ENCODE data around the gene PVR. TPM values are rescaled to one million over a fixed set of nuclear protein-coding genes. Genes with fewer than 3 reads are reported as not detected.

Gene PVR
- total RNA-seq, 2 donors from 2014 or later: 21.2 to 31.6 TPM

DNA sequence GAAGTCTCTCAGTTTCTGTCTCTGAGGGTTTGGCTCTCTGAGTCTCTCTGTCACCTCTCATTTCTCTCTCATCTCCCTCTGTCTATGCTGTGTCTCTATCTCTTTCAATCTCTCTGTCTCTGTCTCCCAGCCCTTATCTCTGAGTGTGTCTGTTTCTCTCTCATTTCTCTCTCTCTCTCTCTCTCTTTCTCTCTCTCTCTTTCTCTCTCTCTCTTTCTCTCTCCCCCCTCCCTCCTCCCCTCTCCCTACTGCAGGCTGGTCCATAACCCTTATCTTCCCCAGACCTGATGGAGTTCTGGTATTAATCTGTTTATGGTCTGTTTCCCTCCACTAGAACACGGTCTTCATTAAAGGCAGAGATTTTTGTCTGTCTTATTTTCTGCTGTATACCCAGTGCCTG, 1.3 kb upstream of the PVR start:
- WGBS, 2 experiments (ENCODE audit: insufficient coverage in 1 of 2, insufficient read length in 1 of 2): 80% methylated on average over 1 of the region's 1 CpG; no CpG with 5 or more reads in 1 of the 2 experiments

GRCh38 chr19:44644402-44645016, 799 bp downstream of the PVR start:
- peak overlapping the region; percentile 47 for H3K27ac ChIP-seq (ENCODE audit: low read depth, low read length)
- peaks cover 17% of the 10 kb centered on the region for H3K27me3 Mint-ChIP-seq (ENCODE audit: insufficient read depth)

More for the DNA sequence above, 1.3 kb upstream of the PVR start:
- peaks cover 7% of the 10 kb centered on the region for H3K36me3 ChIP-seq (ENCODE audit: control insufficient read depth, insufficient read depth, low read length)
- Mint-ChIP-seq H3K4me3 (no peak overlapping the region), H3K36me3 (ENCODE audit: low read depth) (peaks cover 12% of the 10 kb centered on the region), H3K27ac (no peak overlapping the region), H3K4me1 (peaks cover 11% of the 10 kb centered on the region), H3K9me3 (no peaks in the 10 kb centered on the region), H3K27me3 (ENCODE audit: insufficient read depth) (peaks cover 17% of the 10 kb centered on the region)
- no peak for DNase-seq
- TF ChIP-seq, protein P1, sequence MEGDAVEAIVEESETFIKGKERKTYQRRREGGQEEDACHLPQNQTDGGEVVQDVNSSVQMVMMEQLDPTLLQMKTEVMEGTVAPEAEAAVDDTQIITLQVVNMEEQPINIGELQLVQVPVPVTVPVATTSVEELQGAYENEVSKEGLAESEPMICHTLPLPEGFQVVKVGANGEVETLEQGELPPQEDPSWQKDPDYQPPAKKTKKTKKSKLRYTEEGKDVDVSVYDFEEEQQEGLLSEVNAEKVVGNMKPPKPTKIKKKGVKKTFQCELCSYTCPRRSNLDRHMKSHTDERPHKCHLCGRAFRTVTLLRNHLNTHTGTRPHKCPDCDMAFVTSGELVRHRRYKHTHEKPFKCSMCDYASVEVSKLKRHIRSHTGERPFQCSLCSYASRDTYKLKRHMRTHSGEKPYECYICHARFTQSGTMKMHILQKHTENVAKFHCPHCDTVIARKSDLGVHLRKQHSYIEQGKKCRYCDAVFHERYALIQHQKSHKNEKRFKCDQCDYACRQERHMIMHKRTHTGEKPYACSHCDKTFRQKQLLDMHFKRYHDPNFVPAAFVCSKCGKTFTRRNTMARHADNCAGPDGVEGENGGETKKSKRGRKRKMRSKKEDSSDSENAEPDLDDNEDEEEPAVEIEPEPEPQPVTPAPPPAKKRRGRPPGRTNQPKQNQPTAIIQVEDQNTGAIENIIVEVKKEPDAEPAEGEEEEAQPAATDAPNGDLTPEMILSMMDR (conservative IDR thresholded peaks at IDR 0.05): no peak
- H3K4me3 ChIP-seq (ENCODE audit: low read length): no peak overlapping the region
- no peak overlapping the region for H3K9ac ChIP-seq (ENCODE audit: extremely low read depth, low read length, poor library complexity, severe bottlenecking)
- H3K9me3 ChIP-seq (ENCODE audit: control insufficient read depth, low read length): no peaks in the 10 kb centered on the region
- no peaks in the 10 kb centered on the region for H3K4me1 ChIP-seq (ENCODE audit: control insufficient read depth, insufficient read depth, low read length)
- no peak overlapping the region for H3K27ac ChIP-seq (ENCODE audit: low read depth, low read length)
- H3K27me3 ChIP-seq (ENCODE audit: control insufficient read depth, insufficient read depth, low read length, poor library complexity, severe bottlenecking): no peaks in the 10 kb centered on the region

GRCh38 chr19:44645407-44646048, 1.8 kb downstream of the PVR start:
- H3K9ac ChIP-seq (ENCODE audit: extremely low read depth, low read length, poor library complexity, severe bottlenecking): no peak overlapping the region
- H3K27me3 ChIP-seq (ENCODE audit: control insufficient read depth, insufficient read depth, low read length, poor library complexity, severe bottlenecking): no peaks in the 10 kb centered on the region
- no peak overlapping the region for H3K4me3 ChIP-seq (ENCODE audit: low read length)
- no peaks in the 10 kb centered on the region for H3K4me1 ChIP-seq (ENCODE audit: control insufficient read depth, insufficient read depth, low read length)
- H3K36me3 ChIP-seq (ENCODE audit: control insufficient read depth, insufficient read depth, low read length): peaks cover 33% of the 10 kb centered on the region
- 90 to 92% methylated on average over 4 to 7 of the region's 8 CpGs for WGBS, 2 experiments (ENCODE audit: insufficient coverage in 1 of 2, insufficient read length in 1 of 2)
- no peak overlapping the region for H3K4me3 Mint-ChIP-seq
- no peak overlapping the region for H3K27ac ChIP-seq (ENCODE audit: low read depth, low read length)
- H3K27me3 Mint-ChIP-seq (ENCODE audit: insufficient read depth): peaks cover 17% of the 10 kb centered on the region
- TF ChIP-seq, protein P1 (conservative IDR thresholded peaks at IDR 0.05): no peak
- no peak overlapping the region for H3K27ac Mint-ChIP-seq
- H3K36me3 Mint-ChIP-seq (ENCODE audit: low read depth): peaks cover 38% of the 10 kb centered on the region
- H3K9me3 Mint-ChIP-seq: no peaks in the 10 kb centered on the region
- no peak for DNase-seq
- H3K4me1 Mint-ChIP-seq: no peaks in the 10 kb centered on the region
- no peaks in the 10 kb centered on the region for H3K9me3 ChIP-seq (ENCODE audit: control insufficient read depth, low read length)

More at GRCh38 chr19:44644402-44645016, 799 bp downstream of the PVR start:
- WGBS, 2 experiments (ENCODE audit: insufficient coverage in 1 of 2, insufficient read length in 1 of 2): 6 to 8% methylated on average over 3 to 13 of the region's 13 CpGs
- H3K4me3 Mint-ChIP-seq: peak overlapping the region; percentile 82
- peak overlapping the region; percentile 93 for H3K27ac Mint-ChIP-seq
- DNase-seq: peak; percentile 84
- peaks cover 23% of the 10 kb centered on the region for H3K36me3 ChIP-seq (ENCODE audit: control insufficient read depth, insufficient read depth, low read length)
- peak overlapping the region; percentile 76 for H3K9ac ChIP-seq (ENCODE audit: extremely low read depth, low read length, poor library complexity, severe bottlenecking)
- no peaks in the 10 kb centered on the region for H3K9me3 Mint-ChIP-seq
- TF ChIP-seq, protein P1 (conservative IDR thresholded peaks at IDR 0.05): no peak
- H3K4me1 ChIP-seq (ENCODE audit: control insufficient read depth, insufficient read depth, low read length): no peaks in the 10 kb centered on the region
- H3K36me3 Mint-ChIP-seq (ENCODE audit: low read depth): peaks cover 29% of the 10 kb centered on the region
- no peaks in the 10 kb centered on the region for H3K9me3 ChIP-seq (ENCODE audit: control insufficient read depth, low read length)
- H3K4me1 Mint-ChIP-seq: peaks cover 4% of the 10 kb centered on the region
- no peaks in the 10 kb centered on the region for H3K27me3 ChIP-seq (ENCODE audit: control insufficient read depth, insufficient read depth, low read length, poor library complexity, severe bottlenecking)
- H3K4me3 ChIP-seq (ENCODE audit: low read length): peak overlapping the region; percentile 96

All from endodermal cell (in vitro differentiated cells).